B cell (primary cell): ENCODE results near the gene BTBD8. TPM values are rescaled to one million over a fixed set of nuclear protein-coding genes. Genes with fewer than 3 reads are reported as not detected.
A peak's percentile ranks its signal among the peaks of the same experiment; 100 is the strongest.

Experiments used
- ATAC-seq: fragments of 200-7000 bp; cut with Tn5 transposase; one replicate; pipeline ENCODE4 v1.10.0; 2021; ENCODE audit warnings: low read depth, mild to moderate bottlenecking, moderate number of reproducible peaks, moderate library complexity
- CTCF ChIA-PET: fragments of 350-600 bp; sonication (Branson Sonifier 250); formaldehyde crosslinking; loops from one replicate; lab custom pipeline; 2021; ENCODE audit warnings: antibody characterized with exemption, inconsistent platforms; lab: Charles Lee
- POLR2A ChIA-PET: fragments of 350-600 bp; sonication (Branson Sonifier 250); formaldehyde crosslinking; loops from one replicate; lab custom pipeline; 2021; ENCODE audit warnings: antibody characterized with exemption; lab: Charles Lee
- DNase-seq: peaks from one replicate; pipeline ENCODE4 v3.0.0; 2013
- H2AFZ ChIP-seq: 2 replicates; pipeline ENCODE4 v1.6.1; 2012; ENCODE audit warnings: mild to moderate bottlenecking, low read depth, low read length; ENCODE audit not compliant: insufficient read depth, poor library complexity, severe bottlenecking
- H3K27ac ChIP-seq, 2 donors: 1 replicate in 1 of 2; 2 replicates in 1 of 2; pipeline ENCODE4 v1.5.1; 2012 to 2013; ENCODE audit warnings: low read length in 2 of 2, mild to moderate bottlenecking in 2 of 2, moderate library complexity in 1 of 2
- H3K27me3 ChIP-seq, 4 experiments: fragments of 200-600 bp in 1 of 4; sonication (generic) in 1 of 4; replicated peaks in 1 of 4; 1 replicate in 2 of 4; 2 replicates in 2 of 4; pipeline versions ENCODE4 v1.6.1 to v1.7.0; 2013 to 2016; ENCODE audit warnings: low read length in 3 of 4, mild to moderate bottlenecking in 2 of 4, mixed read lengths in 1 of 4, moderate library complexity in 1 of 4; ENCODE audit not compliant: insufficient read depth in 4 of 4, control insufficient read depth in 3 of 4; ENCODE audit errors: control extremely low read depth in 1 of 4
- H3K36me3 ChIP-seq, 2 experiments: replicated peaks in 1 of 2; 1 replicate in 1 of 2; 2 replicates in 1 of 2; pipeline versions ENCODE4 v1.6.1 to v1.7.1; 2013; ENCODE audit warnings: low read length in 1 of 2; ENCODE audit not compliant: insufficient read depth in 2 of 2, control insufficient read depth in 1 of 2; ENCODE audit errors: control extremely low read depth in 1 of 2, extremely low read depth in 1 of 2
- H3K4me1 ChIP-seq, 2 donors: fragments of 200-600 bp in 1 of 2; sonication (generic) in 1 of 2; 1 replicate in 1 of 2; 2 replicates in 1 of 2; pipeline versions ENCODE4 v1.5.1 to v1.6.1; 2013 to 2017; ENCODE audit warnings: low read length in 2 of 2; ENCODE audit not compliant: control insufficient read depth in 2 of 2, insufficient read depth in 2 of 2
- H3K4me2 ChIP-seq: replicated peaks from 2 replicates; pipeline ENCODE3; 2012; ENCODE audit warnings: mild to moderate bottlenecking, low read depth, low read length; ENCODE audit not compliant: poor library complexity, severe bottlenecking
- H3K4me3 ChIP-seq, 5 experiments: fragments of 200-600 bp in 1 of 5; sonication (generic) in 1 of 5; 1 replicate in 3 of 5; 2 replicates in 2 of 5; pipeline versions ENCODE4 v1.5.1 to v1.7.0; 2011 to 2016; ENCODE audit warnings: low read length in 4 of 5, mild to moderate bottlenecking in 4 of 5, low read depth in 2 of 5, control low read depth in 1 of 5, moderate library complexity in 1 of 5; ENCODE audit not compliant: insufficient read depth in 1 of 5; ENCODE audit errors: control extremely low read depth in 1 of 5, extremely low read depth in 1 of 5
- H3K79me2 ChIP-seq: fragments of 200-600 bp; sonication (generic); one replicate; pipeline ENCODE4 v1.6.0; 2016; ENCODE audit warnings: low read length; ENCODE audit not compliant: control insufficient read depth, insufficient read depth
- H3K9ac ChIP-seq: fragments of 200-600 bp; sonication (generic); 2 replicates; pipeline ENCODE4 v1.6.1; 2017; ENCODE audit warnings: mild to moderate bottlenecking, low read length, moderate library complexity
- H3K9me3 ChIP-seq, 3 donors: one replicate each; pipeline versions ENCODE4 v1.6.1 to v1.7.1; 2013; ENCODE audit warnings: low read length in 2 of 3; ENCODE audit not compliant: control insufficient read depth in 2 of 3, insufficient read depth in 1 of 3; ENCODE audit errors: control extremely low read depth in 1 of 3
- H4K20me1 ChIP-seq: 2 replicates; pipeline ENCODE4 v1.6.0; 2012; ENCODE audit warnings: mild to moderate bottlenecking, low read length; ENCODE audit not compliant: insufficient read depth, control insufficient read depth, poor library complexity, severe bottlenecking
- H3K27ac Mint-ChIP-seq: one replicate; pipeline ENCODE4 v1.8.0; 2021; ENCODE audit warnings: mixed read lengths
- H3K27me3 Mint-ChIP-seq: one replicate; pipeline ENCODE4 v1.8.0; 2021; ENCODE audit warnings: mixed read lengths
- H3K4me1 Mint-ChIP-seq: one replicate; pipeline ENCODE4 v1.8.0; 2021; ENCODE audit warnings: mixed read lengths
- H3K4me3 Mint-ChIP-seq: one replicate; pipeline ENCODE4 v1.8.0; 2021; ENCODE audit warnings: mixed read lengths
- H3K9me3 Mint-ChIP-seq: one replicate; pipeline ENCODE4 v1.8.0; 2022; ENCODE audit warnings: mixed read lengths; ENCODE audit not compliant: insufficient read depth
- CTCF ChIP-seq: fragments of 200-600 bp; IDR thresholded peaks from one replicate; pipeline ENCODE4 v1.8.0; 2022; ENCODE audit warnings: antibody characterized with exemption, mild to moderate bottlenecking
- EZH2 ChIP-seq: IDR thresholded peaks from 2 replicates; pipeline ENCODE4 v1.6.1; 2012; ENCODE audit warnings: borderline replicate concordance, low read depth, mild to moderate bottlenecking, moderate library complexity, low read length; ENCODE audit not compliant: insufficient read depth, poor library complexity, severe bottlenecking
- WGBS: methylation state at CpG from one replicate; pipeline ENCODE4 v1.1.5; 2013; ENCODE audit warnings: missing lambda C conversion rate; ENCODE audit not compliant: insufficient coverage; 5-methylcytosine and 5-hydroxymethylcytosine counted together
- intact Hi-C: fragments of 100-400 bp; cut with micrococcal nuclease; formaldehyde crosslinking; loops from one replicate; pipeline ENCODE4 v1.10.0; 2022
- polyA minus RNA-seq: library from RNA; depleted of rRNA, polyadenylated mRNA; stranded (reverse); fragments of >200 nt; gene quantifications from 2 replicates; pipeline ENCODE4 v1.2.3, GENCODE V29; 2012
- polyA plus RNA-seq: library from polyadenylated mRNA; depleted of rRNA; stranded (reverse); fragments of >200 nt; gene quantifications from 2 replicates; pipeline ENCODE4 v1.2.3, GENCODE V29; 2012
- total RNA-seq, 2 donors: library from RNA; stranded (reverse); fragments of 120-200 nt in 1 of 2; gene quantifications; 1 replicate in 1 of 2; 2 replicates in 1 of 2; pipeline versions ENCODE4 v1.2.3 to v1.2.4, GENCODE V29; 2013 to 2022

The BTBD8 gene
- total RNA-seq = 1.9 and 2.1 TPM in 2 replicates
- 1.8 TPM for total RNA-seq (2013)
- polyA plus RNA-seq = 0.45 and 0.46 TPM in 2 replicates
- polyA minus RNA-seq = 0.43 and 1.1 TPM in 2 replicates

GRCh38 chr1:92080128-92080985, at the start of gene BTBD8:
Gene BTBD8, plus strand, starts transcription at chr1:92080345. Its CDS starts 227 bp downstream, at chr1:92080572.
- Histone ChIP-seq H3K4me1 (peaks cover 0 to 11% of the 10 kb centered on the region in 2 donors), H2AFZ (peak within 1 kb of the TSS; percentile 95), H3K9ac (peak within 1 kb of the TSS; percentile 73), H3K79me2 (no peaks in the 10 kb centered on the region), H3K27me3 (no peaks in the 10 kb centered on the region), H3K9me3 (peaks cover 0 to 4% (median 0%) of the 10 kb centered on the region in 3 donors), H4K20me1 (no peaks in the 10 kb centered on the region), H3K4me2 (peak within 1 kb of the TSS; percentile 68), H3K4me3 (peak within 1 kb of the TSS; percentile 44 to 75 (median 74)), H3K36me3 (no peaks in the 10 kb centered on the region), H3K27ac (peak within 1 kb of the TSS in 1 of 2 donors; percentile 39)
- H3K9me3 Mint-ChIP-seq = peaks cover 6% of the 10 kb centered on the region
- CTCF ChIA-PET = interaction anchor here (0.7 kb wide), 1 partner anchor 460 kb away, joined by 4 read pairs; no protein-coding TSS in a partner anchor
- ATAC-seq (peak; percentile 99), DNase-seq (peak; percentile 84)
- WGBS = 0% methylated on average over 54 of the region's 55 CpGs
- H3K27me3 Mint-ChIP-seq = peaks cover 4% of the 10 kb centered on the region
- TF ChIP-seq EZH2 (no peak), CTCF (no peak)
- H3K4me3 Mint-ChIP-seq = peak within 1 kb of the TSS; percentile 98
- H3K27ac Mint-ChIP-seq = peak within 1 kb of the TSS; percentile 84
- intact Hi-C loops = loop anchor here (1.0 to 2.0 kb wide), 2 partner anchors 218 to 580 kb away; partner anchors contain the start of genes CDC7 and GLMN
- peaks cover 12% of the 10 kb centered on the region for H3K4me1 Mint-ChIP-seq
- POLR2A ChIA-PET = no interaction called here

DNA sequence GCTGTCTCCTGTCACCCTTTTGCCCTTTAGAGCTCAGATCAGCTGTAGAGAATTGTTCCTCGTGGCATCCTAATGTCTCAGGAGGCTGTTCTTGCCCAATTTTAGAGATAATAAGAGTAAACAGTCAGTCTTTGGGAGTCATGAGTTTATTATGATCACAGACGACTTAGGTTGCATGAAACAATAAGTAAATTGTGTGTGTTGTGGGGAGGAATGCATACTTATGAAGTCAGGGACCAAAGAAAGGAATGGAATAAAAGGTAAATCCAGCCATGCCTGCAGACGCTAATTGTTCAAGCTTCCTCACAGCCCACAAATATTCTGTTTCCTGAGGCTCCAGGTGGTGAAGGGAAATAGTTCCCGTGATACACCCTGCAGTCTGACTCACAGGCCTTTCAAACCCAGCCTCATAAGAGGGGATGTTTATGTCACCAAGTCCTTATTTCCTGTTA, 49.5 kb upstream of the BTBD8 start:
- ChIA-PET POLR2A (no interaction called here), CTCF (no interaction called here)
- Histone ChIP-seq H3K9me3 (no peaks in the 10 kb centered on the region), H3K27ac (no peak overlapping the region), H3K36me3 (no peaks in the 10 kb centered on the region), H4K20me1 (no peaks in the 10 kb centered on the region), H3K4me1 (peaks cover 7 to 9% of the 10 kb centered on the region in 2 donors), H3K27me3 (peaks cover 0 to 29% (median 6%) of the 10 kb centered on the region in 4 experiments), H3K4me3 (no peak overlapping the region), H3K4me2 (peak overlapping the region; percentile 79), H3K79me2 (no peaks in the 10 kb centered on the region), H2AFZ (peak overlapping the region; percentile 66), H3K9ac (no peak overlapping the region)
- intact Hi-C loops = no loop called here
- H3K4me3 Mint-ChIP-seq = peak overlapping the region; percentile 11
- DNase-seq = no peak
- no peak for ATAC-seq
- WGBS = 17% methylated on average over 1 of the region's 4 CpGs
- H3K27me3 Mint-ChIP-seq = peaks cover 34% of the 10 kb centered on the region
- no peak for TF ChIP-seq EZH2
- TF ChIP-seq CTCF = no peak
- no peak overlapping the region for H3K27ac Mint-ChIP-seq
- no peaks in the 10 kb centered on the region for H3K9me3 Mint-ChIP-seq
- peaks cover 12% of the 10 kb centered on the region for H3K4me1 Mint-ChIP-seq
